ENCODE measurements around the gene HIVEP3.

- TF ChIP-seq POLR2AphosphoS5 (IDR thresholded peaks at IDR 0.05; ENCODE audit: borderline replicate concordance, low read depth, low read length) (no peak), EZH2 (IDR thresholded peaks at IDR 0.05) (no peak)
Observed at GRCh38 chr1:41811051-41811795, 107.5 kb downstream of the HIVEP3 start.
